Sigmoid colon (tissue), 7 donors: ENCODE measurements around the gene PPP4R2. TPM values are rescaled to one million over a fixed set of nuclear protein-coding genes. Genes with fewer than 3 reads are reported as not detected.

ENCODE experiments used
- DNase-seq: peaks from one replicate; pipeline ENCODE4 v3.0.0-alpha.2; 2019
- H3K27ac ChIP-seq, 4 donors: fragments of 200-600 bp; sonication (generic); one replicate each; pipeline ENCODE4 v1.5.1; 2016 to 2019; ENCODE audit warnings: mild to moderate bottlenecking in 1 of 4
- H3K27me3 ChIP-seq, 3 donors: fragments of 200-600 bp; sonication (generic); one replicate each; pipeline ENCODE4 v1.5.1; 2019; ENCODE audit warnings: mild to moderate bottlenecking in 1 of 3
- H3K36me3 ChIP-seq, 4 donors: fragments of 200-600 bp; sonication (generic); one replicate each; pipeline ENCODE4 v1.5.1; 2016 to 2019
- H3K4me1 ChIP-seq, 4 donors: fragments of 200-600 bp; sonication (generic); one replicate each; pipeline ENCODE4 v1.5.1; 2017 to 2019
- H3K4me3 ChIP-seq, 4 donors: fragments of 200-600 bp; sonication (generic); one replicate each; pipeline ENCODE4 v1.5.1; 2017 to 2019; ENCODE audit warnings: mild to moderate bottlenecking in 2 of 4, moderate library complexity in 1 of 4
- H3K9me3 ChIP-seq, 4 donors: fragments of 200-600 bp in 3 of 4; sonication (generic) in 3 of 4; one replicate each; pipeline versions ENCODE4 v1.5.1 to v1.6.1; 2013 to 2019
- EP300 ChIP-seq, 4 donors: sonication (generic); formaldehyde crosslinking; IDR thresholded peaks; one replicate each; pipeline ENCODE4 v1.6.1; 2017; ENCODE audit warnings: antibody characterized with exemption in 4 of 4
- POLR2A ChIP-seq, 2 donors: fragments of 450-650 bp; IDR thresholded peaks; one replicate each; pipeline ENCODE4 v1.6.1; 2016; ENCODE audit warnings: antibody characterized with exemption in 2 of 2, mild to moderate bottlenecking in 2 of 2, moderate library complexity in 2 of 2
- POLR2AphosphoS5 ChIP-seq, 4 donors: sonication (generic); formaldehyde crosslinking; IDR thresholded peaks; one replicate each; pipeline ENCODE4 v1.6.1; 2017; ENCODE audit warnings: antibody characterized with exemption in 4 of 4
- WGBS, 2 donors: extraction: QIAGEN DNeasy Blood & Tissue Kit; methylation state at CpG; one replicate each; pipeline ENCODE4 v1.1.7; 2013; 5-methylcytosine and 5-hydroxymethylcytosine counted together
- intact Hi-C: fragments of 100-400 bp; cut with DNase I; formaldehyde crosslinking; loops from one replicate; pipeline ENCODE4 v1.15.1; 2023
- polyA plus RNA-seq, 3 donors: library from polyadenylated mRNA; stranded (reverse); fragments of 200-250 nt; gene quantifications; one replicate each; pipeline ENCODE4 v1.2.3, GENCODE V29; 2013
- total RNA-seq, 4 donors: library from RNA; depleted of rRNA; stranded (reverse); fragments of >200 nt; gene quantifications; one replicate each; pipeline ENCODE4 v1.1.0, GENCODE V29; 2016
- TF ChIP-seq, protein P1 (sequence below), 4 experiments: fragments of 450-650 bp in 3 of 4; fragments of 200-600 bp in 1 of 4; IDR thresholded peaks; one replicate each; pipeline ENCODE4 v1.5.1; 2016 to 2019; ENCODE audit warnings: antibody characterized with exemption in 4 of 4, mild to moderate bottlenecking in 3 of 4, moderate library complexity in 2 of 4
- donor health status: healthy with polysubstance abuse.
- donor health status: Bipolar disorder and iron deficiency.
- donor health status: healthy.

Gene PPP4R2
- total and polyA plus RNA-seq, 7 donors: 20.3 to 53.2 (median 33.4) TPM

DNA sequence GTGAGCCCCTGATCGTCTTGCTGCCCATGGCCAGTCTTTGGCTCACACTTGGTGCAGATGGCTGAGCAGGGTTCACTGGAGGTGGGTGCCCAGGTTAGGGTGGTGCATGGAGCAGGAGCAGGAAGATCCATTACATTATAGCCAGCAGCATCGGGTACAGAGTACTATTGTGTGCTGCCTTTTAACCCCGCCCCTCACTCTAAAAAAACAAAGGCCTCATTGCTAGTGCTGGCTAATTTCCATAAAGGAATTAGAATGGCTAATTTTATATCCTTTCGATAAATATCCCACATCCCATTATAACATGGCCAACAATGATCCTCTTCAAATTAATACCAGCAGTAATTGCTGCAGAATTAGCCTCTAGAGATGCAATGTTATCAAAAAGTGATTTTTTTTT is 45.8 kb upstream of the PPP4R2 start:
- no peak overlapping the region for H3K4me3 ChIP-seq
- no peak for DNase-seq
- WGBS, 2 donors: 51 to 72% methylated on average over 4 of the region's 4 CpGs
- no peaks in the 10 kb centered on the region for H3K4me1 ChIP-seq
- no peaks in the 10 kb centered on the region for H3K27me3 ChIP-seq
- intact Hi-C loops: no loop called here
- H3K36me3 ChIP-seq: no peaks in the 10 kb centered on the region
- no peak overlapping the region for H3K27ac ChIP-seq
- no peaks in the 10 kb centered on the region for H3K9me3 ChIP-seq
- TF ChIP-seq, protein P1, sequence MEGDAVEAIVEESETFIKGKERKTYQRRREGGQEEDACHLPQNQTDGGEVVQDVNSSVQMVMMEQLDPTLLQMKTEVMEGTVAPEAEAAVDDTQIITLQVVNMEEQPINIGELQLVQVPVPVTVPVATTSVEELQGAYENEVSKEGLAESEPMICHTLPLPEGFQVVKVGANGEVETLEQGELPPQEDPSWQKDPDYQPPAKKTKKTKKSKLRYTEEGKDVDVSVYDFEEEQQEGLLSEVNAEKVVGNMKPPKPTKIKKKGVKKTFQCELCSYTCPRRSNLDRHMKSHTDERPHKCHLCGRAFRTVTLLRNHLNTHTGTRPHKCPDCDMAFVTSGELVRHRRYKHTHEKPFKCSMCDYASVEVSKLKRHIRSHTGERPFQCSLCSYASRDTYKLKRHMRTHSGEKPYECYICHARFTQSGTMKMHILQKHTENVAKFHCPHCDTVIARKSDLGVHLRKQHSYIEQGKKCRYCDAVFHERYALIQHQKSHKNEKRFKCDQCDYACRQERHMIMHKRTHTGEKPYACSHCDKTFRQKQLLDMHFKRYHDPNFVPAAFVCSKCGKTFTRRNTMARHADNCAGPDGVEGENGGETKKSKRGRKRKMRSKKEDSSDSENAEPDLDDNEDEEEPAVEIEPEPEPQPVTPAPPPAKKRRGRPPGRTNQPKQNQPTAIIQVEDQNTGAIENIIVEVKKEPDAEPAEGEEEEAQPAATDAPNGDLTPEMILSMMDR (IDR thresholded peaks at IDR 0.05): no peak
- TF ChIP-seq EP300 (IDR thresholded peaks at IDR 0.05) (no peak), POLR2AphosphoS5 (IDR thresholded peaks at IDR 0.05) (no peak), POLR2A (IDR thresholded peaks at IDR 0.05) (no peak)

DNA sequence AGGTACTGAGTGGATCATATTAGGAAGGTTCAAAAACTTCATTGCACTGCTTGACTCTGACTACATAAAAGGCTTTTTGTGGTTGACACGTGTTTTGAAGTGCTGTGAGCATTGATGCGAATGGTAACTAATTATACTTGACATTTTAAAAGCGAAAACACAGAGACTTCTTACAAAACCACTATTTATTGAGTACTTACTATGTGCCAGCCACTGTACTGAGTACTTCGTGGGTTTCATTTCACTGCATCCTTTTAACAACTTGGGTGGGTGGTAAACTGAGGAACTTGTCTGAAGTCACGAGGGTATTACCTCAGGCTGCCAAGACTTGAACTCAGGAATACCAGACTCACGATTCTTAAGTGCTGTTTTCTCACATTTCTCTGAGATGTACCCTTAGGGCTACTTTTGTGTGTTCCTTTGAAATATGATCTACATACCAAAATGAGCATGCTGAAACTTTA is 45.3 kb upstream of the PPP4R2 start:
- no peak for DNase-seq
- Histone ChIP-seq H3K9me3 (no peaks in the 10 kb centered on the region), H3K27ac (no peak overlapping the region), H3K4me3 (no peak overlapping the region), H3K27me3 (no peaks in the 10 kb centered on the region), H3K4me1 (no peaks in the 10 kb centered on the region), H3K36me3 (no peaks in the 10 kb centered on the region)
- WGBS, 2 donors: 57 to 80% methylated on average over 6 of the region's 6 CpGs
- intact Hi-C loops: no loop called here
- TF ChIP-seq POLR2AphosphoS5 (IDR thresholded peaks at IDR 0.05): no peak

DNA sequence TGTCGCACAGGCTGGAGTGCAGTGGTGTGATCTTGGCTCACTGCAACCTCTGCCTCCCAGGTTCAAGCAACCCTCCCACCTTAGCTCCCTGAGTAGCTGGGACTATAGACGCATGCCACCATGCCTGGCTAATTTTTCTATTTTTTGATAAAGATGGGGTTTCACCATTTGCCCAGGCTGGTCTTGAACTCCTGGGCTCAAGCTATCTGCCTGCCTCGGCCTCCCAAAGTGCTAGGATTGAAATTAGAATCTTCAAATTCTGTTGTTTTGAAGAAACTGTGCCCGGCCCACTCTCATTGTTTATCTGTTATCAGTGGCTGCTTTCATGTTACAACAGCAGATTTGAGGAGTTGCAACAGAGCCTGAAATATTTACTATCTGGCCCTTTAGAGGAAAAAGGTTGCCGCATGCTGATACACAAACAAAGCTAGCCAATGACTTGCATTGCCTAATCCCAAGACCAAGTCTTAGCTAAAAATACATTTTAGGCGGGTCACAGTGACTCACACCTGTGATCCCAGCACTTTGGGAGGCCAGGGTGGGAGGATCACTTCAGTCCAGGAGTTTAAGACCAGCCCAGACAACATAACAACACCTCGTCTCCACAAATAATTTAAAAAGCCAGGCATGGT is 43.2 kb upstream of the PPP4R2 start:
- intact Hi-C loops: no loop called here
- WGBS, 2 donors: 90 to 91% methylated on average over 7 of the region's 7 CpGs
- Histone ChIP-seq H3K27ac (no peak overlapping the region), H3K4me1 (no peaks in the 10 kb centered on the region), H3K36me3 (no peaks in the 10 kb centered on the region), H3K27me3 (no peaks in the 10 kb centered on the region), H3K4me3 (no peak overlapping the region), H3K9me3 (no peaks in the 10 kb centered on the region)
- TF ChIP-seq EP300 (IDR thresholded peaks at IDR 0.05) (no peak), POLR2A (IDR thresholded peaks at IDR 0.05) (no peak), POLR2AphosphoS5 (IDR thresholded peaks at IDR 0.05) (no peak)
- TF ChIP-seq, protein P1 (IDR thresholded peaks at IDR 0.05): no peak
- no peak for DNase-seq

DNA sequence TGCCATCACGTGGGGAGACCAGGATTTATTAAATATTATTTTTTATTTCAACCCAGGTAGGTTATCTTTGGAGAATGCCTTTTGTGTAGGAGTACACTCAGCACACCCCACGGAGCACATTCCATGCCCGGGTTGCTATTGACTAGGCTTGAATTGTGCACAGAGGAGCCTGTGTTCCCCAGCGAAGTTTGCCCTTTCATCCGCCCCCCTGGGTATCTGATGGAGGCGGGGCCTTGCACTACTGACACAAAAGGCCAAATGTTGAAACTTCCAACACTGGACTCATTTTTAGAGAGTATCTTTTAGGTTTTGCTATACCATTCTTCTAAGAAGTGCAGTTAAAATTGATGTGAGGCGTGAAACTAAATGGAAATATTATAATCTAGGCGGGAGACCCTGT is 39.3 kb upstream of the PPP4R2 start:
- no peaks in the 10 kb centered on the region for H3K9me3 ChIP-seq
- H3K4me1 ChIP-seq: peaks cover 0 to 6% (median 0%) of the 10 kb centered on the region in 4 donors
- H3K36me3 ChIP-seq: no peaks in the 10 kb centered on the region
- peak overlapping the region in 3 of 4 donors; percentile 25 to 60 (median 51) for H3K27ac ChIP-seq
- TF ChIP-seq, protein P1 (IDR thresholded peaks at IDR 0.05): no peak
- TF ChIP-seq POLR2A (IDR thresholded peaks at IDR 0.05) (no peak), EP300 (IDR thresholded peaks at IDR 0.05) (no peak), POLR2AphosphoS5 (IDR thresholded peaks at IDR 0.05) (no peak)
- no peaks in the 10 kb centered on the region for H3K27me3 ChIP-seq
- H3K4me3 ChIP-seq: no peak overlapping the region
- 66 to 80% methylated on average over 8 of the region's 8 CpGs for WGBS, 2 donors
- peak; percentile 69 for DNase-seq
- intact Hi-C loops: no loop called here

DNA sequence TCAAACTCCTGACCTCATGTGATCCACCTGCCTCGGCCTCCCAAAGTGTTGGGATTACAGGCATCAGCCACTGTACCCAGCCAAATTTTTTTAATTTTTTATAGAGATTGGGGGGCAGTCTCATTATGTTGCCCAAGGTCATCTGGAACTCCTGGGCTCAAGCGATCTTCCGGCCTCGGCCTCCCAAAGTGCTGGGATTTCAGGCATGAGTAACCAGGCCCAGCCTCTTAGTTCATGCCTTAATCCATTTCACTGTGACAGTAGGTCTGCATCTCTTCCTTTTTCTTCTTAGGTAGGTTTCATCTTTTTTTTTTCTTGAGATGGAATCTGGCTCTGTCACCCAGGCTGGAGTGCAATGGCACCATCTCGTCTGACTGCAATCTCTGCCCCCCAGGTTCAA is 37.3 kb upstream of the PPP4R2 start:
- intact Hi-C loops: no loop called here
- TF ChIP-seq, protein P1 (IDR thresholded peaks at IDR 0.05): no peak
- TF ChIP-seq POLR2AphosphoS5 (IDR thresholded peaks at IDR 0.05) (no peak), EP300 (IDR thresholded peaks at IDR 0.05) (no peak), POLR2A (IDR thresholded peaks at IDR 0.05) (no peak)
- no peak overlapping the region for H3K4me3 ChIP-seq

More for the DNA sequence above, 37.3 kb upstream of the PPP4R2 start:
- no peak for DNase-seq
- Histone ChIP-seq H3K36me3 (no peaks in the 10 kb centered on the region), H3K9me3 (no peaks in the 10 kb centered on the region), H3K4me1 (peaks cover 0 to 6% (median 0%) of the 10 kb centered on the region in 4 donors), H3K27me3 (no peaks in the 10 kb centered on the region), H3K27ac (no peak overlapping the region)
- 96% methylated on average over 5 of the region's 5 CpGs for WGBS, 2 donors
